ENCODE data around the gene TNFSF8.

TNFSF8 gene

DNA sequence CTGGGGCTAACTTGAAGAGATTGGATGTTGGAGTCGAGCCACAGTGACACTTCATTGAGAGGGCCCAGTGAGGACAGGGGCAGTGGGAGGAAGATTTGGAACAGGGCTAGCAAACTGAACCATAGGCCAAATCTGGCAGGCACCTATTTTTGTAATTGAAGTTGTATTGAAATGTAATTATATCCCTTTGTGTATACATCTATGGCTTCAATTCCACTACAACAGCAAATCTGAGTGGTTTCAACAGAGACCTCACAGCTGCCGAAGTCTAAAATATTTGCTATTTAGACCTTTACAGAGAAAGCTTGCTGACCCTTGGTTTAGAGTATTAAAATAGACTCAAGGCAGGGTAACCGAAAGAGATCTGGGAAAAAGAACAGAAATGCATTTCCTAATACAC is 4.7 kb upstream of the TNFSF8 start:
- DNase-seq = no peak

DNA sequence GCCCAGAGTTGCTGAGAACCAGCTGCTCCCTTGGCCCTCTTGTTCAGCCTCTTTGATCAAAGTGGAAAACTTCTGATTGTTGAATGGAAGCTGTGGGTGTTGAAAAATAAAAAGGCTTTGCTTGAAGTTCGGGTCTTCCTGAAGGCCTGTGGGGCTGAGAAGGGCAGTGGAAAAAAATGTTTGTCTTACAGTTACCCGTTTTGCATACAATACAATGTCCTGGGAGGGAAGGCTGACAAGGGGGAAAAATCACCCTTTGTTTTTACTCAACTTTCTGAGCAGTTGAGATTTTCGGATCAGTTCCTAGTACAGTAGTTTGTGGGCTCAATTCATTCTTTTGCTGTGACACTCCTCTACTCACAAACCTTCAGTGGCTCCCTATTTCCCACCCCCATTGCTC is 2.1 kb upstream of the TNFSF8 start:
- DNase-seq = no peak

DNA sequence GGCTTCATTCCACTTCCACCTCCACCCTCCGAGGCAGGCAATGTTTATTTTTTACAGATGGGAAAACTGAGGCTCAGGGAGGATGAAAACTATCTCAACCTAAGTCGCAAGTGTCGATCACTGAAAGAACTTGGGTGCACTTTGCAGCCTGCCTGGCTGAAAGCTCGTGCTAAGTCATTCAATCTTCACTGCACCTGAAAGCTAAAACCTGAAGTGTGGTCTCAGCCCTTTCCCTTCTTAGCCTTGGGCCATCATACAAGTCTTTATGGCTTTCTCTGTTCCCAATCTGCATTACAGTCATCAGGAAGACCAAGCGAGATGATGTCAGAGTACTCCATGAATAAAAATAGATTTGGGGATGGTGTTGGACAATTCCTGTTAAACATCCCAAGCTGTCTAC is 1.0 kb upstream of the TNFSF8 start:
- DNase-seq = no peak

DNA sequence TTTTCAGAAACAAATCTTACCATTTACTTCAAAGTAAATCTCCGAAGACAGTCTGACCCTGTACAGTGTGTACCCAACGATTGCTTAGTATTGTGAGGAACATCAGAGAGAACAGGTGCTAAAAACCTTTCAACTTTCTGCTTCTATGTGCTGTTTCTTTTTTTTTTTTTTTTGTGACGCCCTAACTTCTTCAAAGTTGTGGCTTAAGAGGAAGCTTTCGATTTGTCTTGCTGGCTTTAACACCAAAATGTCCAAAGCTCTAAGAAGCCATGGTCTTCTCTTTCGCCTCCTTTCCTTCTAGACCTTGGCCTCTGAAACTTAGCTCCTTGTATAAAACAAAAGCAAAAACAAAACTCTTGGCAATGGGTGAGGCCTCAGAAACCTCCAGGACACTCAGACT is 1.2 kb downstream of the TNFSF8 start:
- DNase-seq = no peak

DNA sequence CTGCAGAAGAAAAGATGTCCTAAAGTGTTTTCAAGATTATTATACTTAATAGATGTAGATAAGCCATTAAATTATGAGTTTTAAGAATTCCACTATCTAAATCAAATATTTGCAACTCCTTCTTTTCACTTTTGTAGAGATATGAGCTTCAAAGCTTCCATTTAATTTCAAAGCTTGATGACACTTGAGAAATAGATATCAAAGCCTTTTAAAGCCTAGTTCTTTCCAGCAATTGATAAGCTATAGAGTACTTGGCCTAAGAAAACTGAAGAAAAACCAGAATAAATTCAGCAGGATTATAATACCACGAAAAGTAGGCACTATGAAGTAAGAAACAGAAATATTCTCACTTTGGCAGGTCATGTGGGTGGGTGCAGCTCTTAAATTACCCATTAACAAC is 1.7 kb downstream of the TNFSF8 start:
- DNase-seq = no peak

DNA sequence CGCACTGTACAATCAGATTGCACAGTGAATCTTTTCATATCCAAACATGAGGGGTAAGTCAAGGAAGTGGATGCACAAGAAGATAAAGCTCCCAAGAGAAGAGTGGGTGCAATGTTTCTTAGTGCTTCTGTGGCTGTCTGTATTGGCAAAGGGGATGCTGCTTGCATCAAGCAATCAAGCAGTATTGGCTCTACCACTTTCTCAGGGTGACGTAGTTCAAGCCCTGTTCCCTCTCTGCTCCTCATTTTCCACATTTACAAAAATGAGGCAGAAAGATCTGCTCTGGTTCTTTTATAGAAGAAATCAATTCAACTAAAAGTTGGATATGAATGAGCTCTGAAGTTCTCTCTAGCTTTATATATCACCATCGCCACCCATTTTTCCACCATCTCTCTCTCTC is 2.3 kb downstream of the TNFSF8 start:
- DNase-seq = no peak

DNA sequence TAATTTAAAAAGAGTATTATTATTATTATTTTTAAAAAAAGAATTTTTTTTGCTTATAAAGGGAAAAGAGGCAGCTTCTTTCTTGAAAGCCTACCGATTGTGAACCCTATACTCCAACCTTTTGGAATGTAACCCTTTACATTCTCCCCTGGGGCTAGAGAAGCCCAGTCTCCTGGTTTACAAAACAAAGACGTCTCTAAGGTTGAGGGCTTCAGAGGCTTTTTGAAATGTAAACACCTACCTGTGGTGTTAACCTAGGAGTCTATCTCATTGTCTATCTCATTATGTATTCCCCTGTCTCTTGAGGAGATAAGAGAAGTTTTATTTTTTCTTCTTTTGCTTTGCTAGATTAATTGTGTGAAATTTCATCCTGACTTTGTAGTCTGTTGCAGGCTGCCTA is 4.7 kb downstream of the TNFSF8 start:
- DNase-seq = no peak

DNA sequence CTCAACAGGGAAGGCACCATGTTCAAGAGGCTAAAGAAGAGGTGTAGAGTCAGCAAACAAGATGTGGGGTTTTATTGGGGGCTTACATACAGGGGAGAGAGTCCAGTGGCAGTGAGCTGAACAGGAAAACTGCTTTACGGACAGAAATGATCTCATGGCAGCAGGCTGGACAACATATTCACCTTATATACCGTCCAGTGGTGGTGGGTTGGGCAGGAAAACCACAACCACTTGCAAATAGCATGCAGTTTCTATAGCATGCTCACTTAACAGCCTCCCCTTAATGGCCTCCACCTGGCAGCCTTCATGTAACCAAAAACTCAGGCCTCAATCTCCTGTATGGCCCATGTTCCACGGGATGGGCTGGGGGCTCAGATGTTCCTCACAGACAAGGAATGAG is 5.4 kb downstream of the TNFSF8 start:
- no peak for DNase-seq

DNA sequence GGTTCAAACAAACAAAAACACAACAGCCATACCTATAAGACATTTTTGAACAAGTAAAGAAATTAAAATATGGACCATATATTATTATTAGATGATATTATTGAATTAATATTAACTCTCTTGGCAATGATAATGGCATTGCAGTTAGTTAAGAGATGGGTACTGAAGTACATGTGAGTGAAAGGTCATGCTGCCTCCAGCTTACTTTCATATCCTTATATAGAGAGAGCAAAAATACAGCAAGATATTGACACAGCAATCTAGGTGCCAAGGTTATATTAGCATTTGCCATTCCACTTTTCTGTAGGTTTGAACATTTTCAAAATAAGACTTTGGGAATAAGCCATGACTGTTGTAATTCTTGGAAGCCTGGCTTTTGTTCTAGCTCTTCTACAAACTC is 6.1 kb downstream of the TNFSF8 start:
- DNase-seq = no peak

DNA sequence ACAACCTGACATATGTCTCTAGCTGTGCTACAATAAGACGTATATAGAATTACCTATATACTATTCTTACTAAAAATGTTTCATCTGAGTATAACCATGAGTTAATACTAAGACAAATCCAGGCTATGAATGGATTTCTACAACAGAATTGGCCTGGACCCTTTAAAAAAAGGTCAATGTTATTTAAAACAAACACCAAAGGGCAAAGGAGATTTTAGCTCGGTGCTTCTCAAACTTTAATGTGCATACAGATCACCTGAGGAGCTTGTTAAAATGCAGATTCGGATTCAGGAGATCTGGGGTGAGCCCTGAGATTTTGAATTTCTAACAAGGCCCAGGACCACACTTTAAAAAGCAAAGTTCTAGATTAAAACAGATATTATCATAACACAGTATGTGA is 6.5 kb downstream of the TNFSF8 start:
- no peak for DNase-seq

DNA sequence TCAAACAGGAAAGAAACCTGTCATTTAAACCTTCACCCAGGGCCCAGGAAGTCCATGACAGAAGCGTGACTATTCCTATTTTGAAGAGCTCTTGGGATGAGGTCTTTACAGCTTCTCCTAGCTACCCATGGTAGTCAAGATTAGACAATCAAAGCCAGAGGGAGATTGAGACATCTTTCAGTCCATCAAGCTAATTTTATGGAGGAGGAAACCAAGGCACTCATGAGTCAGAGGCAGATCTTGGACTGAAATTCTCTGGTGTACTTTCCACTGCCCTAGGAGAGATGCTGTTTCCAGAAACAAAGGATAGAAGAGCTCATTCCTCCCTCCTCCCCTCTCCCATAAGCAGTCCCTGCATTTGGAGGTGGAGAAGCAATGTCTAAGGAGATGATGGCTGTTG is 9.2 kb downstream of the TNFSF8 start:
- DNase-seq = no peak

DNA sequence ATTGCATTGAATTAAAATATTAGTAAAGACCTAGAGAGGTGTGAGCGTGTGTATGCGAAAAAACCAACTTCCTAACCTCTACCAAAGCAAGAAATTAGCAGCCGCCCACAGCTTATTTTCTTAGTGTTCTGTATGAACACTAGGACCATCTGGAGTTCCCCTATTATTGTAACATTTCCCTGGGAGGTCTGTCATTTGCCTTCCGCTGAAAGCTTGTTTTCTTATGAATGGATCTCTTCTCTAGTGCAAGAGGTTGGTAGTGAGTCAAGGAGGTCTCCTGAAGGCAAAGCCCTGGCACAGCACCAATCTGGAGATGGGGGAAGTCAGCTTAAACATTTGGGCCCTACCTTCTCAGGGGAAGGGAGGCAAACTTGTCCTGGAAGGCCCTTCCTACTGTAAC is 10.8 kb downstream of the TNFSF8 start:
- no peak for DNase-seq

DNA sequence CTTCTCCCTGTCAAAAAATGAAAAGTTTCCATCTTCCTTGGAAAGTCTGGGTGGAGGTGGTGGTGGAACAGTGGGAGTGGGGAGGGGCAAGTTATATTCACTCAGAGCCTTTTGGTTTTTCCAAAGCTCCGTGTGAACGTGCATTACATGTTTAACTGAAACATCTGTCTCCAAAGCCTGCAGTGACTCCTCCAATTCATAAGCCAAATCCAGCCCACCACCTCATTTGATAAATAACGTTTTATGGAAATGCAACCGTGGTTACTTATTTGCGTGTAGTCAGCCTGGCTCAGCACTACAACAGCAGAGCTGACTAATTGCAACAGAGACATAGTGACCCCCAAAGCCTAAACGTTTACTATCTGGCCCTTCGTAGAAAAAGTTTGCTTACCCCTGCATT is 13.9 kb downstream of the TNFSF8 start:
- no peak for DNase-seq

DNA sequence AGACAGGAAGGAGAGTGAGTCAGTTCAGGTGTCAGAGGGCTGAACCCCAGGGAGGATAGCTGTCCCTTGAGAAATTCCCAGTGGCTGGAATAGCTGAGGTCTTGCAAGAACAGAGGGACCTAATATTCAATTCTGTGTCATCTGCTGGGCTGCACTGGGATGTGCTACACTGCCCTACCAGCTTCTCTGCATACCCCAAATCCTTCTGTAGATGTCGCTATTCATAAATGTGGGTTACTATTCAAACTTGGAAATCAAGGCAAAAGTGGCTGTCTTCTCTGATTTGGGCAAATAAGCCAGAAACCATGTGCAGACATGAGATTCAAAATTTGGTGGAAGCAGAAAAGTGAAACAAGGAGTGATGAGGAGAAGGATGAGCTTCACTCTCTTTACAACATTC is 16.3 kb downstream of the TNFSF8 start:
- DNase-seq = no peak

DNA sequence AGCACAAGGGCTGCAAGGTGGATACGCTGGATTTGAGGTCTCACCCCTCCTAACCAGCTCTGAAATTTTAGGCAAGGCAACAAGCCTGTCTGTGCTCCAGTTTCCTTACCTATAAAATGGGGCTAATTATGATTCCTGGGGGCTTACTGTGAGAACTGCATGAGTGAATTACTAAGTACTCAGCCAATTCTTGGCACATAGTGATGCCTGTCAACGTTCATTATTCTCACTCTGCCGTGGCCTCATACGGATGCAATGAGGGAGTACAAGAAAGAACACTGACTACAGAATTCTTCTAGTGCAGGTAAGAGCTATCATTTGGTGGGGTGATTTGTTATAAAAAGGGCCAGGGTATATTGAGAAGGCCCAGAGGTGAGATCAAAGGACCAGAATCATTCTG is 16.7 kb downstream of the TNFSF8 start:
- DNase-seq = no peak

DNA sequence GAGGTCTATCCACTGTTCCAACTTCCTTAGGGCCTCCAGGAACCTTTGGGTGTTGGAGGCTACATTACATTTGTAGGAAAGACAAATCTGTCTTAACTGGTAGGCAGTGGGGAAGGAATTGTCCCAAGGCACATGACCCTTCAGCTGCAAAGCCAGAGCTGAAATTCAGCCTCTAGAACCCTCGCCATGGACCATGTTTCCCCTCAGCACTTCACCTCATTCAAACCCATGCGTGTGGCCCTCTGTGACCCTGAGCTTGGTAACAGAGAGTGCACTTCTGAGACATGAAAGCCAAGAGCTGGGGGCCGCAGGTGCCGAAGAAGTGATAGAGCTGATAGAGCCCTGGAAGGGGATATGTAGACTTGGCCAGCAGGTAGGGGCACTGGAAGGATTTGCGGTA is 17.2 kb downstream of the TNFSF8 start:
- DNase-seq = no peak

DNA sequence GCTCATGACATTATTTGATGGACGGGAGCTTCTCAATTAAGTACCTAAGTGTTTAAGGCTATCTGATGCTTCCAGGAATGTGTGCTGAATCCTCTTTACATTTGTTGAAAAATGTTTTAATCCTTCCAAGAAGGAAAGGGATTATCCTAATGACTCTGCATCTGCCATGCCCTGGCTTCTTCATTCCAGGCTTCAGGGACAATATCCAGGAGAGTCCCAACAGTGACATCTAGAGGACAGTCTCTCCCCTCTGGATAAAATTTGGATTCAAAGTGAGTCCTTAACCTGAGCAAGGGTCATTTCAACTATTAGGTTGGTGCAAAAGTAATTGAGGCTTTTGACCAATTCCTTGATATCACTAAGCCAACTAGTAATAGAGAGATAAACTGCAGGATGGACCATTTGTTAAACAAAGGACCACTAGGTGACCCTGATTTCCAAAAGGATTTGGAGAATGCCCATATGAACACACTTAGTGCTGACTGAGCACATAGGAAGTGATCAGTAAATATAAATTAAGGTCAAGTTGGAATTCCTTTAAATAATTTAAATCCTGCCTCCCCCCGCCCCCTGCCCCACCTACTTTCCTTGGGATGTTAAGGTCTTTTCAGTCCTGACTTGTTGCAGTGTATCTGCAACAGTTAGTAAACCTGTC is 19.1 kb downstream of the TNFSF8 start:
- DNase-seq = no peak

DNA sequence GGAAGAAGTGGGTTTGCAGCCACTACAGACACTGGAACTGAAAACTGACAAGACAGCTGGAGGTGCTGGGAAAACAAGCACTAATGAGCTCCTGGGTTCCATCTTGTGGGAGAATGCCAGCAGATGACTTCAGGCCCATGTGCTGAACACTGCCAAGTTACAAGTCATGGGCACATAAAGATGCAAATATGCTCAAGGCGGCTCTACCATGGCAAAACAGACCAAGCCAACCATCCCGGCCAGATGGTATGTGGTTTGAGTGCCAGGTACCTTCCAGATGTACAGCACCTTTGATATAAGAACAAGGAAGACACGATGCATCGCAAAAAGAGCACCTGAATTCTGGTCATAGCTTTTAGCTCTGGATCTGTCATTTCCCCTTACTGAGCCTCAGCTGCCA is 19.9 kb downstream of the TNFSF8 start:
- no peak for DNase-seq

DNA sequence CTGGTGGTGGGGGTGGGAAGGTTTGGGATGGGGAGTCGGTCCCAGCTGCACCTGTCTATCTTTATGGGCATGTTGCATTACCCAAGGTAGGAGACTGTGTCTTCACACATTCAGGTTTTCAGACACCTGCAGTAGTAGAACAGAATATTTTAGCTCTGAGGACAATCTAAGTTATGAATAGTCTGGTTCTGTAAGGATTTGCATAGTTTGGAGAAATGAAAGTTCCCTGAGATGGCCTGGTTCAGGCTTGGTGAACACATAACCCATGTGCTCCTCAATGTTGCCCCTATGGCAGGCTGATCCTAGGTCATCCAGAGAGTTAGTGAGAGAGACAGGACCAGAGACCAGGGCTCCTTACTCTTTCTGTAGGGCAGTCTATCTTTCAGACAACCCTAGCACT is 20.7 kb downstream of the TNFSF8 start:
- DNase-seq = no peak

DNA sequence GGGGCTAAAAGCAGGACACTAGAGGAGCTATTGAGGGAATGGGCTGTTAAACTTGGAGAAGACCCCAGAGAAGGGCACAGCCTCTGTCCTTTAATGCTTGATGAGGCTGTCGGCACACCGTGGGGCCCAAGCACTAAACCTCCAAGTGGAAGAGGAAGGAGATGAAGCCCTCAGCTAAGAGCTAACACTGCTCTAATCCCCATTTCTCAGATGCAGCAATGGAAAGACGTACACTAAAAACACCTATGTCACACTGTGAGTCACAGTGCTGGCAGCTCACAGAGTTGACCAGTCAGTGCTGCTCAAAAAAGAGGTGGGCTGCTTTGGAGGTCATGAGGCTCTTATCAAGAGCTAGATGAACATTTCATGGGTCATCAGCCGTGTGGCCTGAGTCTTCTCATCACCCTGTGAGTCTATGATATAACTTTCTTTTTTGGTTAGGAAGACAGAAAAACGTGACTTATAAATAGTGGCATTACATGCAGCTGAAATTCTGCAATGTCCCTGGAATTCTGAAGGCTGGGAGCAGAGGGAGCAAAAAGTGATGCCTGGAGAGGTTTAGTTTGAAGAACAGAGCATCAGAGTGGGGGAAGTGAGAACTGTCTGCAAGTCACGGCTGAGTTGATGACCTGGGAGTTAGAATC is 21.5 kb downstream of the TNFSF8 start:
- DNase-seq = no peak

DNA sequence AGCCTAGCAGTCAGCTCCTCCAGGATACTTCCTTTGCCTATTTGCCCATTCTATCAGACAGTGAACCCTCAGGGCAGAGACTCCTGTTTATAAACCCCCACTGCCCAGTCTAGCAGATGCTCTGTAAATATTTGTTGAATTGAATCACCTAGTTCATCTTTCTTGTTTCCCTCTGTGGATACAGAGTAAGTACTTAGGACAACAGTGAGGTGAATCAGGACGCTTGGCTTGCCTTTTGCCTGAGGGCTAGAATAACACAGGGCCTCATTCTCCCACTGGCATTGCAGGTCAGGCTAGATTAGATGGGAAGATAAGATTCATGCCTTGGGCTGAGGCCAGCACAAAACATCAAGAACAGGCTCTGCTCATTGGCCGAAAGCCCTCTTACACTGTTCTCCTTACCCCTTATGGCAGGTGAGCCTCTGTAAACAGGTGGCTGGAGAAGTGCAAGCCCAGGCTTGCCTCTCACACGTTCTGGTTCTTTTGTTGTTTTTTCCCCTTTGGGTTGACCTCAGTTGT is 22.2 kb downstream of the TNFSF8 start:
- DNase-seq = peak; percentile 38 to 52

DNA sequence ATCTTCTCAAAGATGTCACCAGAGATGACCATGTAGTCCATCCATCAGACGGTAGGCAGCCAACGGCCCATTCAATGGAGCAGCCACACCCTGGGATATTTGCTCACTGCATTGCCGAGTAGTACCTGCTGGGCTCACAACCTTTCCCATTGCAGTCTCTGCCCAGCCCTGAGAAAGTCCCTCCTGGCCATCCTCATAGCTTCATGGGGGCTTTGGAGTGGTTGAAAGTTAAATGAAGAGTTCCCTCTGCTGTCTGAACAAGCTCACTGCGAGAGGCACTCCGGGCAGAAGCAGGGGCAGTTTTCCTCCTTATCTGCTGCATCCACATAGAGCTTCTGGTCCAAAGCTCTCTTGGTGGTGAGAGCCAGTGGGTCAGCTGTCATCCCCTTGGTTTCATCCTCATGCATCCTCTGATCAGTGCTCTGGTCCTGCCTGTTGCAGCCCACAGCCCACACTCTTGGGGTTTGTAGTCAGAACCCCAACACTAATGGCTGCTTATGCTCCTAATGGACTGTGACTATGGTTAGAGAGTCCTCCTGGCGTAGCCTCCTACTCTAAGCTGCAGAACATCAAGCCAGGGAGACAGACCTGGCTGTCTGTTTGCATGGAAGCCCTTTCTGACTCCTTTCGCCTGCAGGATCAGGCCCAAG is 23.3 kb downstream of the TNFSF8 start:
- DNase-seq = peak in 1 of 2 experiments; percentile 47

DNA sequence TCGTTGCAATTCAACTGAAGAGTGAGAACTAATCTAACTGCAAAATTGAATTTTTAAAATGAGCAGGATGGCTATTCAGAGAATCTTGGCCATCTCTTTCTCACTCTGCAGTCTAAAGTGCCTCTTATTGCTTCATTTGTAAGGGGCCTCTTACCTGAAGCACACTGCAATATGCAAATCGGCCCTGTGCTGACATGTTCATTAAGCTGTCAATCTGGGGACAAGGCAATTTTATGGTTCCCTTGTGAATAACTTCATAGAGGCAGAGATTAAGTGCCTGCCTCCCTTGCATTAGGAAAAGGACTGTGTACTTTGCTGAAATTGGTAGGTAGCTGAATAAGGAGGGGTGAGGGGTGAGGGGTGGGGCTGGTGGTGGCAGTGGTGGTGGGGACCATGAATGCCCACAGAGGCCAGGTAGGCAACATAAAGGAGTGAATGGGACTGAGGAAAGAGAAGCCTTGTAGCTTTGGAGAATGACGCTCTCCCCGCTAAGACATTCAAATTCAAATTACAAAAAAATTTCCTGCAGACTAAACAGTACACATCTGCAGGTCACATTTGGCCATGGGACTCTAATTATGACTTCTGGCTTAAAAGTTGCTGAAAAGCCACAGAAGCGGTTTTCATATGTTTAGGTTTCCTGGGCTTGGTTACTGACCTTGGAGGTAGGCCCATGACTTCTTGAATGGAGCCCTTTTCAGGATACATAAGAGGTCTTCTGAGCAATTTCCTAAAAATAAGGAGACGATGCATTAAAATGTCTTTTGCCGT is 25.0 kb downstream of the TNFSF8 start:
- peak; percentile 36 to 61 for DNase-seq
